LNCaP clone FGC (cell line): ENCODE data around the gene IVD.
A peak's percentile ranks its signal among the peaks of the same experiment; 100 is the strongest.

Source experiments
- DNase-seq: peaks from one replicate; pipeline ENCODE4 v3.0.0-alpha.2; 2011; ENCODE audit warnings: low read depth
- H3K4me3 ChIP-seq: 2 replicates; pipeline ENCODE4 v1.5.1; 2011; ENCODE audit warnings: mild to moderate bottlenecking, low read depth, low read length, control low read depth
- CTCF ChIP-seq: IDR thresholded peaks from 2 replicates; pipeline ENCODE4 v1.5.1; 2012; ENCODE audit warnings: mild to moderate bottlenecking; ENCODE audit not compliant: control insufficient read depth, insufficient read depth; ENCODE audit errors: extremely low read depth

The IVD gene

GRCh38 chr15:40466426-40467260 is 61.0 kb downstream of the IVD start:
- H3K4me3 ChIP-seq = no peak overlapping the region
- DNase-seq = no peak
- TF ChIP-seq CTCF = no peak

DNA sequence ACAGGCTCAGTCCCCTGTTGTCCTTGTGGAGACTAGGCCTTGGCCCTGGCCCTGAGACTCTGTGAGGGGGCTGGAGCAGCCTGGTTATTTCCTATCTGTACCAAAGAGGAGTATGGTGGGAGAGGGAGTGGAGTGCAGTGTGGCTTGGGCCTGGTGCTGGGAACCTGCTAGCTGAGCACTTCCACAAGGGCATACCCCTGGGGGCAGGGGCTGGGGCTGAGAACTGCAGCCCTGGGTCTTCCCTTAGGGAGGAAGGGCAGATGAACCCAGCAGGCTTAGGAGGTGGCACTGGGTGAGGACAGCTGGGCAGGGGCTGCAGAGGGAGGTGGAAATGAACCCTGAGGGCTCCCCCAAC is 61.6 kb downstream of the IVD start:
- H3K4me3 ChIP-seq = no peak overlapping the region
- TF ChIP-seq CTCF = no peak
- no peak for DNase-seq

DNA sequence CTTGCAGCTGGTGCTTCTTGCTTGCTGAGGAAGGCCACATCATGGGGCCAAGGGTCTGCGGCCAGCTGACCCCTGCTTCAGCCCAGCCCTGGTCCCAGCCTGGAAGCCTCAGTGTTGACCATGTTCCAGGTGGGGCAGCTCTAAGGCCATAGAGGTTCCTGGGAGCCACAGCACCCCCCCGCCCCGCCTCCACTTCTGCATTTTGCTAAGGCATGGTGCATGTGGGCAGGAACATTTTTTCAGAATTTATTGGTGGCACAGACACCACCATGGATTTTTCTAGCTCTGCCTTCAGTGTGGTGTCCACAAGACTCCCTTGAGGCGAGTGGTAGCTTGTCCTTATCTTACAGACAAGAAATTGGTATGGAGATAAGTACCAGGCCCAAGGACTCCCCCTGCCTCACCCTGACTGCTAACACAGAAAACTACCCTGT is 63.3 kb downstream of the IVD start:
- TF ChIP-seq CTCF = no peak
- no peak for DNase-seq
- H3K4me3 ChIP-seq = no peak overlapping the region

GRCh38 chr15:40469776-40470390 is 64.3 kb downstream of the IVD start:
- no peak for DNase-seq
- TF ChIP-seq CTCF = no peak
- H3K4me3 ChIP-seq = no peak overlapping the region; the same call in 1 of the 2 replicates

GRCh38 chr15:40470423-40471104 is 65.0 kb downstream of the IVD start, which contains the start of gene CHST14:
CHST14 (plus strand) TSS chr15:40470984; CDS start chr15:40471214, 230 bp downstream.
- peak within 1 kb of the TSS; percentile 78 for H3K4me3 ChIP-seq
- no peak for DNase-seq
- TF ChIP-seq CTCF = no peak
